GM23338 (cell line): ENCODE measurements around the gene ZNF184. TPM values are rescaled to one million over a fixed set of nuclear protein-coding genes. Genes with fewer than 3 reads are reported as not detected.

Experiments used
- ATAC-seq: fragments of 200-7000 bp; cut with Tn5 transposase; 3 replicates; pipeline ENCODE4 v1.9.1; 2020
- DNase-seq: peaks from one replicate; pipeline ENCODE4 v3.0.0-alpha.2; 2015; ENCODE audit warnings: low spot score
- H2AFZ ChIP-seq: fragments of 200-600 bp; sonication (generic); 2 replicates; pipeline ENCODE4 v1.8.0; 2016; ENCODE audit warnings: antibody characterized with exemption, mild to moderate bottlenecking, moderate library complexity
- H3F3A ChIP-seq: fragments of 200-600 bp; sonication (generic); replicated peaks from 2 replicates; pipeline ENCODE4 v1.8.0; 2017; ENCODE audit warnings: antibody characterized with exemption, mixed run types, low read depth
- H3K27ac ChIP-seq: fragments of 200-600 bp; sonication (generic); 2 replicates; pipeline ENCODE4 v1.6.1; 2016; ENCODE audit warnings: low read depth
- H3K27me3 ChIP-seq: fragments of 200-600 bp; sonication (generic); 2 replicates; pipeline ENCODE4 v1.8.0; 2016; ENCODE audit warnings: mild to moderate bottlenecking, mixed run types, moderate library complexity; ENCODE audit not compliant: insufficient read depth
- H3K36me3 ChIP-seq: fragments of 200-600 bp; sonication (generic); 2 replicates; pipeline ENCODE4 v1.8.0; 2016; ENCODE audit warnings: mild to moderate bottlenecking; ENCODE audit not compliant: insufficient read depth
- H3K4me1 ChIP-seq: fragments of 200-600 bp; sonication (generic); 2 replicates; pipeline ENCODE4 v1.8.0; 2016; ENCODE audit warnings: mild to moderate bottlenecking, moderate library complexity; ENCODE audit not compliant: insufficient read depth
- H3K4me2 ChIP-seq: fragments of 200-600 bp; sonication (generic); 2 replicates; pipeline ENCODE4 v1.7.1; 2017; ENCODE audit warnings: mixed run types
- H3K4me3 ChIP-seq: fragments of 200-600 bp; sonication (generic); 2 replicates; pipeline ENCODE4 v1.6.1; 2016; ENCODE audit warnings: mixed run types
- H3K79me2 ChIP-seq: fragments of 200-600 bp; sonication (generic); replicated peaks from 2 replicates; pipeline ENCODE4 v1.8.0; 2017; ENCODE audit warnings: mild to moderate bottlenecking; ENCODE audit not compliant: insufficient read depth
- H3K9me2 ChIP-seq: fragments of 200-600 bp; sonication (generic); 2 replicates; pipeline ENCODE4 v1.8.0; 2017; ENCODE audit not compliant: insufficient read depth
- H4K20me1 ChIP-seq: fragments of 200-600 bp; sonication (generic); replicated peaks from 2 replicates; pipeline ENCODE4 v1.8.0; 2017; ENCODE audit warnings: mild to moderate bottlenecking; ENCODE audit not compliant: insufficient read depth
- H3K27ac Mint-ChIP-seq: 2 replicates; pipeline ENCODE4 v1.8.0; 2020; ENCODE audit warnings: inconsistent platforms, mild to moderate bottlenecking, moderate library complexity, mixed read lengths
- H3K27me3 Mint-ChIP-seq: 3 replicates; pipeline ENCODE4 v1.8.0; 2022; ENCODE audit warnings: low read depth, mild to moderate bottlenecking, moderate library complexity, mixed read lengths, inconsistent platforms; ENCODE audit not compliant: insufficient read depth, poor library complexity
- H3K36me3 Mint-ChIP-seq: 3 replicates; pipeline ENCODE4 v1.8.0; 2021; ENCODE audit warnings: low read depth, mild to moderate bottlenecking, inconsistent platforms, moderate library complexity, mixed read lengths
- H3K4me1 Mint-ChIP-seq: 3 replicates; pipeline ENCODE4 v1.8.0; 2020; ENCODE audit warnings: mild to moderate bottlenecking, inconsistent platforms, mixed read lengths
- H3K4me3 Mint-ChIP-seq: 3 replicates; pipeline ENCODE4 v1.8.0; 2021; ENCODE audit warnings: moderate library complexity, mild to moderate bottlenecking, inconsistent platforms, mixed read lengths
- H3K9me3 Mint-ChIP-seq: 3 replicates; pipeline ENCODE4 v1.8.0; 2020; ENCODE audit warnings: moderate library complexity, mild to moderate bottlenecking, inconsistent platforms, mixed read lengths
- CREB1 ChIP-seq: fragments of 250-450 bp; sonication (Bioruptor Pico); IDR thresholded peaks from 2 replicates; pipeline ENCODE4 v1.5.0; 2020; ENCODE audit warnings: low read depth, mild to moderate bottlenecking, moderate library complexity
- EZH2 ChIP-seq: fragments of 200-600 bp; sonication (generic); IDR thresholded peaks from one replicate; pipeline ENCODE4 v1.8.0; 2017; ENCODE audit warnings: antibody characterized with exemption, mild to moderate bottlenecking, low read depth; ENCODE audit not compliant: unreplicated experiment
- EZH2phosphoT487 ChIP-seq: fragments of 200-600 bp; sonication (generic); IDR thresholded peaks from one replicate; pipeline ENCODE4 v1.8.1; 2018; ENCODE audit warnings: antibody characterized with exemption; ENCODE audit not compliant: unreplicated experiment
- JUNB ChIP-seq: IDR thresholded peaks from one replicate; pipeline ENCODE4 v1.6.1; 2016; ENCODE audit warnings: antibody characterized with exemption; ENCODE audit not compliant: unreplicated experiment
- NANOG ChIP-seq: IDR thresholded peaks from 2 replicates; pipeline ENCODE4 v1.6.1; 2016; ENCODE audit warnings: antibody characterized with exemption, borderline replicate concordance
- POLR2AphosphoS5 ChIP-seq: IDR thresholded peaks from 2 replicates; pipeline ENCODE4 v1.6.1; 2016; ENCODE audit warnings: antibody characterized with exemption, low read depth
- STAT1 ChIP-seq: IDR thresholded peaks from one replicate; pipeline ENCODE4 v1.6.1; 2016; ENCODE audit warnings: antibody characterized with exemption; ENCODE audit not compliant: unreplicated experiment
- ZNF331 ChIP-seq: fragments of 250-450 bp; sonication (Bioruptor Pico); IDR thresholded peaks from 2 replicates; pipeline ENCODE4 v1.5.0; 2020; ENCODE audit warnings: low read depth, mild to moderate bottlenecking, moderate library complexity
- polyA plus RNA-seq: library from polyadenylated mRNA; unstranded; fragments of >200 nt; fragmentation: Nextera tagmentation; extraction: Ambion mirVana; gene quantifications from 2 replicates; pipeline ENCODE4 v1.2.1, GENCODE V29; 2016
- total RNA-seq: library from RNA; depleted of rRNA; stranded (reverse); fragments of >200 nt; shearing (Covaris generic); gene quantifications from 2 replicates; pipeline ENCODE4 v1.2.3, GENCODE V29; 2014
- TF ChIP-seq, protein P1 (sequence below): IDR thresholded peaks from one replicate; pipeline ENCODE4 v1.6.1; 2018; ENCODE audit warnings: antibody characterized with exemption; ENCODE audit not compliant: unreplicated experiment
- TF ChIP-seq, protein P2 (sequence below): fragments of 250-450 bp; sonication (Bioruptor Pico); IDR thresholded peaks from 2 replicates; pipeline ENCODE4 v1.5.0; 2020; ENCODE audit warnings: mild to moderate bottlenecking, moderate library complexity
- TF ChIP-seq, protein P3 (sequence below): IDR thresholded peaks from 2 replicates; pipeline ENCODE4 v1.6.1; 2016; ENCODE audit warnings: antibody characterized with exemption

The ZNF184 gene
- total and polyA plus RNA-seq, 2 experiments from 2014 or later: 6.0 to 10.6 TPM

DNA sequence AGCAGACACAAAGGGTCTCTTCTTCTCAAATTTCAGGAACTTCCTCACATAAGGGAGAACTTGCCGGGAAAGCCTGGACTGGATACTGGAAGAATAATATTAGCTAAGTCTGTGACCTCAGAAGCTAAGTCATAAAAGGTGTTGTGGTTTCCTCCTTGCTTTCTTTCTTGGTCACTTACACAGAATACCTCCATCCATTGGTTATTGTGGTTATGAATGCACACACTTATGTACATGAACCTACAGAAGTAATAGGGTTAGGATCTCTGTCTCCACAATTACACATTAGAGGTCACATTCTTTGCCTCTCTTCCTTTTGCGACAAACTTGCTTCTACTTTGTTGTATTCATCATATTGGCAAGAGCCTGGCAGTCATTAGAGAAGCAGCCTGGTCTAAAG, 43.9 kb downstream of the ZNF184 start (continued):
- TF ChIP-seq, protein P1, sequence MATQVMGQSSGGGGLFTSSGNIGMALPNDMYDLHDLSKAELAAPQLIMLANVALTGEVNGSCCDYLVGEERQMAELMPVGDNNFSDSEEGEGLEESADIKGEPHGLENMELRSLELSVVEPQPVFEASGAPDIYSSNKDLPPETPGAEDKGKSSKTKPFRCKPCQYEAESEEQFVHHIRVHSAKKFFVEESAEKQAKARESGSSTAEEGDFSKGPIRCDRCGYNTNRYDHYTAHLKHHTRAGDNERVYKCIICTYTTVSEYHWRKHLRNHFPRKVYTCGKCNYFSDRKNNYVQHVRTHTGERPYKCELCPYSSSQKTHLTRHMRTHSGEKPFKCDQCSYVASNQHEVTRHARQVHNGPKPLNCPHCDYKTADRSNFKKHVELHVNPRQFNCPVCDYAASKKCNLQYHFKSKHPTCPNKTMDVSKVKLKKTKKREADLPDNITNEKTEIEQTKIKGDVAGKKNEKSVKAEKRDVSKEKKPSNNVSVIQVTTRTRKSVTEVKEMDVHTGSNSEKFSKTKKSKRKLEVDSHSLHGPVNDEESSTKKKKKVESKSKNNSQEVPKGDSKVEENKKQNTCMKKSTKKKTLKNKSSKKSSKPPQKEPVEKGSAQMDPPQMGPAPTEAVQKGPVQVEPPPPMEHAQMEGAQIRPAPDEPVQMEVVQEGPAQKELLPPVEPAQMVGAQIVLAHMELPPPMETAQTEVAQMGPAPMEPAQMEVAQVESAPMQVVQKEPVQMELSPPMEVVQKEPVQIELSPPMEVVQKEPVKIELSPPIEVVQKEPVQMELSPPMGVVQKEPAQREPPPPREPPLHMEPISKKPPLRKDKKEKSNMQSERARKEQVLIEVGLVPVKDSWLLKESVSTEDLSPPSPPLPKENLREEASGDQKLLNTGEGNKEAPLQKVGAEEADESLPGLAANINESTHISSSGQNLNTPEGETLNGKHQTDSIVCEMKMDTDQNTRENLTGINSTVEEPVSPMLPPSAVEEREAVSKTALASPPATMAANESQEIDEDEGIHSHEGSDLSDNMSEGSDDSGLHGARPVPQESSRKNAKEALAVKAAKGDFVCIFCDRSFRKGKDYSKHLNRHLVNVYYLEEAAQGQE: no peak
- TF ChIP-seq NANOG: no peak

DNA sequence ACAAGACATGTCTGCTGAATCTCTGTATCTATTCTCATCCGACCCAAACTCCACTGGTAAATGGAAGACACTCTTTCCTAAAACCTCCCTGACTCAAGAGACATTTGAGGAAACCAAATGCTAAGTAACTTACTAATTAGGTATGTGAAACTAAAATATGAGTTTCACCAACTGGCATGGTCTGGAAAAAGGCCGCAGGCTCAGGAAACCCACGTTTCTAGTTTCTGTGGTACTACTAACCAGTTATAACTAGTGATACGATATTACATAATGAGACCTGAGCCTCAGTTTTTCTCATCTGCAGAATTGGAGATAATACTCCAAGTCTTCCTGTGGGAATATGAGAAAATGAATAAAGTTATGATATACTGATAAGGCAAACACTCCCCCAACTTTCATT, 44.4 kb downstream of the ZNF184 start:
- peaks cover 4% of the 10 kb centered on the region; the same call in 1 of the 2 replicates for H3K9me2 ChIP-seq
- Mint-ChIP-seq H3K9me3 (peaks cover 9% of the 10 kb centered on the region; the same call in 2 of the 3 replicates), H3K27ac (no peak overlapping the region), H3K27me3 (no peaks in the 10 kb centered on the region), H3K4me1 (no peaks in the 10 kb centered on the region), H3K4me3 (no peak overlapping the region), H3K36me3 (no peaks in the 10 kb centered on the region)
- H4K20me1 ChIP-seq: no peaks in the 10 kb centered on the region
- H3K4me2 ChIP-seq: no peak overlapping the region
- DNase-seq (no peak), ATAC-seq (no peak)
- H2AFZ ChIP-seq: no peak overlapping the region
- H3K36me3 ChIP-seq: no peaks in the 10 kb centered on the region
- no peak overlapping the region for H3K4me3 ChIP-seq
- peaks cover 4% of the 10 kb centered on the region; the same call in 1 of the 2 replicates for H3K4me1 ChIP-seq
- no peaks in the 10 kb centered on the region for H3K27me3 ChIP-seq
- no peaks in the 10 kb centered on the region for H3K79me2 ChIP-seq
- H3K27ac ChIP-seq: no peak overlapping the region
- H3F3A ChIP-seq: no peaks in the 10 kb centered on the region
- TF ChIP-seq EZH2phosphoT487 (no peak), CREB1 (CRISPR knock-in tag) (no peak), STAT1 (no peak), EZH2 (no peak), POLR2AphosphoS5 (no peak), JUNB (no peak), ZNF331 (CRISPR knock-in tag) (no peak), NANOG (no peak)
- TF ChIP-seq, protein P1: no peak
- TF ChIP-seq, protein P2, sequence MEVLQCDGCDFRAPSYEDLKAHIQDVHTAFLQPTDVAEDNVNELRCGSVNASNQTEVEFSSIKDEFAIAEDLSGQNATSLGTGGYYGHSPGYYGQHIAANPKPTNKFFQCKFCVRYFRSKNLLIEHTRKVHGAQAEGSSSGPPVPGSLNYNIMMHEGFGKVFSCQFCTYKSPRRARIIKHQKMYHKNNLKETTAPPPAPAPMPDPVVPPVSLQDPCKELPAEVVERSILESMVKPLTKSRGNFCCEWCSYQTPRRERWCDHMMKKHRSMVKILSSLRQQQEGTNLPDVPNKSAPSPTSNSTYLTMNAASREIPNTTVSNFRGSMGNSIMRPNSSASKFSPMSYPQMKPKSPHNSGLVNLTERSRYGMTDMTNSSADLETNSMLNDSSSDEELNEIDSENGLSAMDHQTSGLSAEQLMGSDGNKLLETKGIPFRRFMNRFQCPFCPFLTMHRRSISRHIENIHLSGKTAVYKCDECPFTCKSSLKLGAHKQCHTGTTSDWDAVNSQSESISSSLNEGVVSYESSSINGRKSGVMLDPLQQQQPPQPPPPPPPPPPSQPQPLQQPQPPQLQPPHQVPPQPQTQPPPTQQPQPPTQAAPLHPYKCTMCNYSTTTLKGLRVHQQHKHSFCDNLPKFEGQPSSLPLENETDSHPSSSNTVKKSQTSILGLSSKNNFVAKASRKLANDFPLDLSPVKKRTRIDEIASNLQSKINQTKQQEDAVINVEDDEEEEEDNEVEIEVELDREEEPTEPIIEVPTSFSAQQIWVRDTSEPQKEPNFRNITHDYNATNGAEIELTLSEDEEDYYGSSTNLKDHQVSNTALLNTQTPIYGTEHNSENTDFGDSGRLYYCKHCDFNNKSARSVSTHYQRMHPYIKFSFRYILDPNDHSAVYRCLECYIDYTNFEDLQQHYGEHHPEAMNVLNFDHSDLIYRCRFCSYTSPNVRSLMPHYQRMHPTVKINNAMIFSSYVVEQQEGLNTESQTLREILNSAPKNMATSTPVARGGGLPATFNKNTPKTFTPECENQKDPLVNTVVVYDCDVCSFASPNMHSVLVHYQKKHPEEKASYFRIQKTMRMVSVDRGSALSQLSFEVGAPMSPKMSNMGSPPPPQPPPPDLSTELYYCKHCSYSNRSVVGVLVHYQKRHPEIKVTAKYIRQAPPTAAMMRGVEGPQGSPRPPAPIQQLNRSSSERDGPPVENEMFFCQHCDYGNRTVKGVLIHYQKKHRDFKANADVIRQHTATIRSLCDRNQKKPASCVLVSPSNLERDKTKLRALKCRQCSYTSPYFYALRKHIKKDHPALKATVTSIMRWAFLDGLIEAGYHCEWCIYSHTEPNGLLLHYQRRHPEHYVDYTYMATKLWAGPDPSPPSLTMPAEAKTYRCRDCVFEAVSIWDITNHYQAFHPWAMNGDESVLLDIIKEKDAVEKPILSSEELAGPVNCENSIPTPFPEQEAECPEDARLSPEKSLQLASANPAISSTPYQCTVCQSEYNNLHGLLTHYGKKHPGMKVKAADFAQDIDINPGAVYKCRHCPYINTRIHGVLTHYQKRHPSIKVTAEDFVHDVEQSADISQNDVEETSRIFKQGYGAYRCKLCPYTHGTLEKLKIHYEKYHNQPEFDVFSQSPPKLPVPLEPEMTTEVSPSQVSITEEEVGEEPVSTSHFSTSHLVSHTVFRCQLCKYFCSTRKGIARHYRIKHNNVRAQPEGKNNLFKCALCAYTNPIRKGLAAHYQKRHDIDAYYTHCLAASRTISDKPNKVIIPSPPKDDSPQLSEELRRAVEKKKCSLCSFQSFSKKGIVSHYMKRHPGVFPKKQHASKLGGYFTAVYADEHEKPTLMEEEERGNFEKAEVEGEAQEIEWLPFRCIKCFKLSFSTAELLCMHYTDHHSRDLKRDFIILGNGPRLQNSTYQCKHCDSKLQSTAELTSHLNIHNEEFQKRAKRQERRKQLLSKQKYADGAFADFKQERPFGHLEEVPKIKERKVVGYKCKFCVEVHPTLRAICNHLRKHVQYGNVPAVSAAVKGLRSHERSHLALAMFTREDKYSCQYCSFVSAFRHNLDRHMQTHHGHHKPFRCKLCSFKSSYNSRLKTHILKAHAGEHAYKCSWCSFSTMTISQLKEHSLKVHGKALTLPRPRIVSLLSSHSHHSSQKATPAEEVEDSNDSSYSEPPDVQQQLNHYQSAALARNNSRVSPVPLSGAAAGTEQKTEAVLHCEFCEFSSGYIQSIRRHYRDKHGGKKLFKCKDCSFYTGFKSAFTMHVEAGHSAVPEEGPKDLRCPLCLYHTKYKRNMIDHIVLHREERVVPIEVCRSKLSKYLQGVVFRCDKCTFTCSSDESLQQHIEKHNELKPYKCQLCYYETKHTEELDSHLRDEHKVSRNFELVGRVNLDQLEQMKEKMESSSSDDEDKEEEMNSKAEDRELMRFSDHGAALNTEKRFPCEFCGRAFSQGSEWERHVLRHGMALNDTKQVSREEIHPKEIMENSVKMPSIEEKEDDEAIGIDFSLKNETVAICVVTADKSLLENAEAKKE (CRISPR knock-in tag): no peak
- TF ChIP-seq, protein P3, sequence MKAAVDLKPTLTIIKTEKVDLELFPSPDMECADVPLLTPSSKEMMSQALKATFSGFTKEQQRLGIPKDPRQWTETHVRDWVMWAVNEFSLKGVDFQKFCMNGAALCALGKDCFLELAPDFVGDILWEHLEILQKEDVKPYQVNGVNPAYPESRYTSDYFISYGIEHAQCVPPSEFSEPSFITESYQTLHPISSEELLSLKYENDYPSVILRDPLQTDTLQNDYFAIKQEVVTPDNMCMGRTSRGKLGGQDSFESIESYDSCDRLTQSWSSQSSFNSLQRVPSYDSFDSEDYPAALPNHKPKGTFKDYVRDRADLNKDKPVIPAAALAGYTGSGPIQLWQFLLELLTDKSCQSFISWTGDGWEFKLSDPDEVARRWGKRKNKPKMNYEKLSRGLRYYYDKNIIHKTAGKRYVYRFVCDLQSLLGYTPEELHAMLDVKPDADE: no peak
